22Rv1 (cell line): ENCODE data around the gene FEM1A.

Experiments
- ZFX ChIP-seq: fragments of 450-650 bp; IDR thresholded peaks from 2 replicates; pipeline ENCODE4 v1.6.1; 2017; ENCODE audit warnings: antibody characterized with exemption, borderline replicate concordance
- TF ChIP-seq, protein P1 (sequence below): fragments of 450-650 bp; IDR thresholded peaks from 2 replicates; pipeline ENCODE4 v1.5.1; 2017; ENCODE audit warnings: mild to moderate bottlenecking

DNA sequence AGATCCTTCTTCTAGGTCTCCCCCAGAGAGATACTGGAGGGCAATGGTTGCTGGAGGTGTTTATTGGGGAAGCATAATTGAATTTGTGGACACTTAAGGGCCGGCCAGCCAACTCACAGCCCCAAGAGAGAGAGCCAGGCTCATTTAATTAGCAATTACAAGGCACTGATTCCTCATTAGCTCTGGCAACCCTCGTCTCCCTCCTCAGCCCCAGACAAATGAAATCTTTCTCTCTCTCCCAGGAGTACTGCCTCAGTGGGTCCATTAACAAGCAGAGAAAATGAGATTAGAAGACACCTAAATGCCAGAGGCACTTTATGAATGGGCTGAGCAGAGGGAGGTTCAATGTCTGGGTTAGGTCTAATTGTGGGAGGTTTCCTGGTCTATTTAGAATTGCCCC, 19.0 kb upstream of the FEM1A start:
- TF ChIP-seq, protein P1, sequence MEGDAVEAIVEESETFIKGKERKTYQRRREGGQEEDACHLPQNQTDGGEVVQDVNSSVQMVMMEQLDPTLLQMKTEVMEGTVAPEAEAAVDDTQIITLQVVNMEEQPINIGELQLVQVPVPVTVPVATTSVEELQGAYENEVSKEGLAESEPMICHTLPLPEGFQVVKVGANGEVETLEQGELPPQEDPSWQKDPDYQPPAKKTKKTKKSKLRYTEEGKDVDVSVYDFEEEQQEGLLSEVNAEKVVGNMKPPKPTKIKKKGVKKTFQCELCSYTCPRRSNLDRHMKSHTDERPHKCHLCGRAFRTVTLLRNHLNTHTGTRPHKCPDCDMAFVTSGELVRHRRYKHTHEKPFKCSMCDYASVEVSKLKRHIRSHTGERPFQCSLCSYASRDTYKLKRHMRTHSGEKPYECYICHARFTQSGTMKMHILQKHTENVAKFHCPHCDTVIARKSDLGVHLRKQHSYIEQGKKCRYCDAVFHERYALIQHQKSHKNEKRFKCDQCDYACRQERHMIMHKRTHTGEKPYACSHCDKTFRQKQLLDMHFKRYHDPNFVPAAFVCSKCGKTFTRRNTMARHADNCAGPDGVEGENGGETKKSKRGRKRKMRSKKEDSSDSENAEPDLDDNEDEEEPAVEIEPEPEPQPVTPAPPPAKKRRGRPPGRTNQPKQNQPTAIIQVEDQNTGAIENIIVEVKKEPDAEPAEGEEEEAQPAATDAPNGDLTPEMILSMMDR: no peak
- no peak for TF ChIP-seq ZFX
